ENCODE data around the gene VTI1B.

DNA sequence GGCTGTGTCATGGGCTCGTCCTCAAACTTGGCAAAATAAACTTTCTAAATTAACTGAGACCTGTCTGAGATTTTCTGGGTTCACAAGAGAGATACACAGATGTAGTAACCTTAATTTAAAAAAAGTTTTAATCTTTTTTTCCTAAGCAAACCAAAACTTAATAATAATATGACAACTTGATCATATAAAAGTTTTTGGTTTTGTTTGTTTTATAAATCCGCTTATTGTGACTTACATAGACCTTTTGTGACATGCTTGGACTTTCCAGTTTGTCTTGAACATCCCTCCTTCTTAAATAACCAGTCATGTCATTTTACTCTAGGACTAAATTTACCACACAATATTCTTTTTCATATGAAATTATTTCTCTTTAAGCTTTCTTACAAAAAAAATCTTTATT lies 35.8 kb upstream of the VTI1B start:
- TF ChIP-seq, protein P1, sequence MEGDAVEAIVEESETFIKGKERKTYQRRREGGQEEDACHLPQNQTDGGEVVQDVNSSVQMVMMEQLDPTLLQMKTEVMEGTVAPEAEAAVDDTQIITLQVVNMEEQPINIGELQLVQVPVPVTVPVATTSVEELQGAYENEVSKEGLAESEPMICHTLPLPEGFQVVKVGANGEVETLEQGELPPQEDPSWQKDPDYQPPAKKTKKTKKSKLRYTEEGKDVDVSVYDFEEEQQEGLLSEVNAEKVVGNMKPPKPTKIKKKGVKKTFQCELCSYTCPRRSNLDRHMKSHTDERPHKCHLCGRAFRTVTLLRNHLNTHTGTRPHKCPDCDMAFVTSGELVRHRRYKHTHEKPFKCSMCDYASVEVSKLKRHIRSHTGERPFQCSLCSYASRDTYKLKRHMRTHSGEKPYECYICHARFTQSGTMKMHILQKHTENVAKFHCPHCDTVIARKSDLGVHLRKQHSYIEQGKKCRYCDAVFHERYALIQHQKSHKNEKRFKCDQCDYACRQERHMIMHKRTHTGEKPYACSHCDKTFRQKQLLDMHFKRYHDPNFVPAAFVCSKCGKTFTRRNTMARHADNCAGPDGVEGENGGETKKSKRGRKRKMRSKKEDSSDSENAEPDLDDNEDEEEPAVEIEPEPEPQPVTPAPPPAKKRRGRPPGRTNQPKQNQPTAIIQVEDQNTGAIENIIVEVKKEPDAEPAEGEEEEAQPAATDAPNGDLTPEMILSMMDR (IDR thresholded peaks at IDR 0.05), result no peak
- no peak for TF ChIP-seq POLR2A (IDR thresholded peaks at IDR 0.05)
- TF ChIP-seq POLR2AphosphoS5 (IDR thresholded peaks at IDR 0.05), result no peak
- no peak for TF ChIP-seq EP300 (IDR thresholded peaks at IDR 0.05)
